ENCODE results near the gene UPB1.

- TF ChIP-seq CTCF (IDR thresholded peaks at IDR 0.05), result no peak
- no peak for TF ChIP-seq POLR2A (IDR thresholded peaks at IDR 0.05)
- no peak for TF ChIP-seq EP300 (IDR thresholded peaks at IDR 0.05)
- TF ChIP-seq POLR2AphosphoS5 (IDR thresholded peaks at IDR 0.05), result no peak
Observed at GRCh38 chr22:24474649-24475255, 20.4 kb upstream of the UPB1 start.

All from suprapubic skin (tissue), 4 donors.